Left kidney (tissue), 2 donors: ENCODE measurements around the gene FHL2. TPM values are rescaled to one million over a fixed set of nuclear protein-coding genes. Genes with fewer than 3 reads are reported as not detected.
A peak's percentile ranks its signal among the peaks of the same experiment; 100 is the strongest.

Experiments
- DNase-seq: peaks from one replicate; pipeline ENCODE4 v3.0.0-alpha.2; 2013
- polyA plus RNA-seq: library from polyadenylated mRNA; unstranded; fragments of 120-200 nt; gene quantifications from one replicate; pipeline ENCODE4 v1.2.1, GENCODE V29; 2013; ENCODE audit not compliant: insufficient read length

FHL2 gene
- polyA plus RNA-seq, 1 donor = 26.7 TPM

GRCh38 chr2:105399207-105399861, 483 bp upstream of the FHL2 start:
- no peak for DNase-seq

- DNase-seq = no peak
These were observed 907 bp downstream of the FHL2 start for GRCh38 chr2:105397953-105398335.

- no peak for DNase-seq
These were observed 1.7 kb downstream of the FHL2 start for GRCh38 chr2:105397025-105397722.

DNA sequence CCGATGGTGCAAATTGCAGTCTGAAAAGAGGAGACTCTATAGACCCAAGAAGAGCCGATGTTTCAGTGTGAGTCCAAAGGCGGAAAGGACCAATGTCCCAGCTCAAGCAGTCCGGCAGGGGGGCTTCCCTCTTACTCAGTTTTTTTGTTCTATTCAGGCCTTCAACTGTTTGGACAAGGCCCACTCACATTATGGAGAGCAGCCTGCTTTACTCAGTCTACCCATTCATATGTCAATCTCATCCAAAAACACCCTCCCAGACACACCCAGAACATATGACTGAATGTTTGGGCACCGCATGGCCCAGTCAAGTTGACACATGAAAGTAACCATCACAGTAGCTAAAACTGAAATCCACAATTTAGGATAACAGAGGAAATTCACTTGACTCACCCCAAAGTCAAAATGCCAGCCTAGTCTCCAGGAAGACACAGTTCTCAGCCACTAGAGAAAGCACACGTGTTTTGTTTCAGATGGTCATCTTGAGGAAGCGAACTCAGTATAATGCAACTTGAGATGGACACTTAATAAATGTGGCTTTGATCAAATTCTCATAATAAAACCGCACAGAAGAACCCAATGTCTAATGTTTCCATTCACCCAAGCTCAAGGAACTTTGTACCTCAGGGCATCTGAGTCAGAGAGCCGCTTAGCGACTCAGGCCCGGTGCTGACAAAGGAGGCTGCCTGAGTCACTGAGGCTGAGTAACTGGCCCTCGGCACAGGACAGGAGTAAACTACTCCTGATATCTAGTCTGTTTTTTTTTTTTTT, 2.4 kb downstream of the FHL2 start:
- DNase-seq = no peak

DNA sequence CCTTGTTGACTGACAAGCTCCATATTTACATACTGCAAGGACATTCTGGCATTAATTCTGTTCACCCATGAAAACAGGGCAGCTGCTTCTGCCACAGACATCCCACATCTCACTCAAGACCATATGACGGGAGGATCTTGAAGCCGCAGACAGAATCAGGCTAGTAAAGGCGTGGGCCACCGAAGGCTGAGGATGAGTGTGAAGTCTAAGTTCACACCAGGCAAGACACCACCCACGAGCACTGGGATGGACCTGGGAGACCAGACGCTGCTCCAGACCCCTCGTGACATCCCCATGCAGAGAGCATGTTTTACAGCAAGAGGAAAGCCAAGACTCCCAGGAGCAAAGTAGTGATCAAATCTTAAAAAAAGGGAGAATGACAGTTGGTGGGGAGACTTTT, 3.2 kb downstream of the FHL2 start:
- no peak for DNase-seq

DNA sequence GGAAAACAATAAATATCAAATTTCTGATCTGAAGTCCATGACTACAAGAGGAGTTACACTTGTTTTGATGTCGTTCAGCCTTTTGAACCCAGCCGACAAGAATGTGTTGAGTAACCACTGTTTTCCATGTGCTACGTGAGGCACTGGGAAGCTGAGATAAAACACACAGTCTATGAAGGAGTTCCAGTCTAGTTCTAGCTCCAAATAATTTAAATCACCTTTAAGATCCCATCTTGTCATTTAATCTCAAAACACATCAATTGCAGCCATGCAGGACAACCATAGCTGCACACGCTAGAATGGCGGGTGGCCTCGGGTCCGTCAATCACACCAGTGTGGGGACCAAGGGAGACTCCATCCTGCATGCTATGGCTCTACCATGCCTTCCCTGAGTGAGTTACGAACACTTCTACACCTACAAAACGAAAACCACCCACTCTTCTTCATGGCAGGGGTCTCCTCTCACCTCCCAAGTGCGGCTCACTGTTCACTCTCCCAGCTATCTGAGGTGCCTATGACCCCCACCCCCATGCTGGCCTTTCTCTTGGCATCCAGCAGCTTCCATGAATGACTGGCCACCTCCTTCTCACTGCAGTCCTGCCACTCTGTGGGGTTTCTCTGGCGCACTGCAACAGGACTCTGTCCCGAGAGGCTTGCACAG, 3.8 kb downstream of the FHL2 start:
- DNase-seq = no peak

- DNase-seq = no peak
These were observed 5.3 kb downstream of the FHL2 start for GRCh38 chr2:105393373-105394055.

- no peak for DNase-seq
These were observed 6.8 kb downstream of the FHL2 start for GRCh38 chr2:105391763-105392662.

- DNase-seq = no peak
These were observed 7.7 kb downstream of the FHL2 start for GRCh38 chr2:105391058-105391627.

GRCh38 chr2:105390454-105390853, 8.4 kb downstream of the FHL2 start:
- no peak for DNase-seq

- DNase-seq = peak; percentile 33
These were observed 9.9 kb downstream of the FHL2 start for GRCh38 chr2:105388971-105389381.

GRCh38 chr2:105387225-105387624, 11.6 kb downstream of the FHL2 start:
- DNase-seq = no peak

GRCh38 chr2:105385731-105386540, 12.9 kb downstream of the FHL2 start:
- DNase-seq = no peak

DNA sequence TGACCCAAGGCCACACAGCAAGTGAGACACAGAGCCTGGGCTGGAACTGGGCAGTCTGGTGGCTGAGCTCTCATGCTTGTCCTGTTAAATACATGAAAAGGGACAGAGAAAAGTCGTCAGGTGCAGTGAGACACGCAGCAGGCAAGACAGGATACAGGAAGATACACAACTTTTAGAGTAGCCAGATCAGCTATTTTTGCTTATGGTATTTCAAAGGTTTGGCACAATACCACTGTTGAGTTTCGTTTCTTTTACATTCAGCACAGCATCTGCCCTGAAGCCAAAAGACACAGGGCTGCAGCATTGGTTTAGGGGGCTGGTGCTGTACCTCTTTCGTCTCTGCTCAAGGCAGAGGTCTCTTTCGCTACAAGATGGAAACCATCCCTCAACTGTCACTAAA, 14.0 kb downstream of the FHL2 start:
- no peak for DNase-seq

- DNase-seq = no peak
These were observed 14.6 kb downstream of the FHL2 start for GRCh38 chr2:105384216-105384615.

- DNase-seq = peak; percentile 44
These were observed 15.3 kb downstream of the FHL2 start for GRCh38 chr2:105383432-105384166.

GRCh38 chr2:105382177-105382576, 16.7 kb downstream of the FHL2 start:
- no peak for DNase-seq

- no peak for DNase-seq
These were observed 17.7 kb downstream of the FHL2 start for GRCh38 chr2:105381101-105381668.
